AG09309 (cell line): ENCODE results near the gene ITGB1BP1.
"Not testable (repeated sequence)": the region's sequence is repeated elsewhere in the genome, so short reads cannot be mapped to it uniquely, and the experiment has no call there.

Experiments
- DNase-seq: peaks from one replicate; pipeline ENCODE4 v3.0.0-alpha.2; 2010; ENCODE audit warnings: low read depth
- H3K4me3 ChIP-seq: 2 replicates; pipeline ENCODE4 v1.5.1; 2011; ENCODE audit warnings: mild to moderate bottlenecking, low read depth, low read length, moderate library complexity; ENCODE audit not compliant: control insufficient read depth
- TF ChIP-seq, protein P1 (sequence below): IDR thresholded peaks from 2 replicates; pipeline ENCODE4 v1.5.1; 2011; ENCODE audit warnings: mild to moderate bottlenecking, low read depth, low read length, inconsistent platforms; ENCODE audit not compliant: insufficient read depth, control insufficient read depth; ENCODE audit errors: missing control alignments

The ITGB1BP1 gene

GRCh38 chr2:9404451-9404850 is 18.9 kb downstream of the ITGB1BP1 start:
- no peak for DNase-seq
- no peak overlapping the region for H3K4me3 ChIP-seq
- TF ChIP-seq, protein P1, sequence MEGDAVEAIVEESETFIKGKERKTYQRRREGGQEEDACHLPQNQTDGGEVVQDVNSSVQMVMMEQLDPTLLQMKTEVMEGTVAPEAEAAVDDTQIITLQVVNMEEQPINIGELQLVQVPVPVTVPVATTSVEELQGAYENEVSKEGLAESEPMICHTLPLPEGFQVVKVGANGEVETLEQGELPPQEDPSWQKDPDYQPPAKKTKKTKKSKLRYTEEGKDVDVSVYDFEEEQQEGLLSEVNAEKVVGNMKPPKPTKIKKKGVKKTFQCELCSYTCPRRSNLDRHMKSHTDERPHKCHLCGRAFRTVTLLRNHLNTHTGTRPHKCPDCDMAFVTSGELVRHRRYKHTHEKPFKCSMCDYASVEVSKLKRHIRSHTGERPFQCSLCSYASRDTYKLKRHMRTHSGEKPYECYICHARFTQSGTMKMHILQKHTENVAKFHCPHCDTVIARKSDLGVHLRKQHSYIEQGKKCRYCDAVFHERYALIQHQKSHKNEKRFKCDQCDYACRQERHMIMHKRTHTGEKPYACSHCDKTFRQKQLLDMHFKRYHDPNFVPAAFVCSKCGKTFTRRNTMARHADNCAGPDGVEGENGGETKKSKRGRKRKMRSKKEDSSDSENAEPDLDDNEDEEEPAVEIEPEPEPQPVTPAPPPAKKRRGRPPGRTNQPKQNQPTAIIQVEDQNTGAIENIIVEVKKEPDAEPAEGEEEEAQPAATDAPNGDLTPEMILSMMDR, result no peak

GRCh38 chr2:9403924-9404323 is 19.4 kb downstream of the ITGB1BP1 start:
- TF ChIP-seq, protein P1, result no peak
- H3K4me3 ChIP-seq, result no peak overlapping the region
- no peak for DNase-seq

GRCh38 chr2:9401646-9402371 is 21.5 kb downstream of the ITGB1BP1 start:
- no peak overlapping the region for H3K4me3 ChIP-seq
- TF ChIP-seq, protein P1, result no peak
- DNase-seq, result no peak

DNA sequence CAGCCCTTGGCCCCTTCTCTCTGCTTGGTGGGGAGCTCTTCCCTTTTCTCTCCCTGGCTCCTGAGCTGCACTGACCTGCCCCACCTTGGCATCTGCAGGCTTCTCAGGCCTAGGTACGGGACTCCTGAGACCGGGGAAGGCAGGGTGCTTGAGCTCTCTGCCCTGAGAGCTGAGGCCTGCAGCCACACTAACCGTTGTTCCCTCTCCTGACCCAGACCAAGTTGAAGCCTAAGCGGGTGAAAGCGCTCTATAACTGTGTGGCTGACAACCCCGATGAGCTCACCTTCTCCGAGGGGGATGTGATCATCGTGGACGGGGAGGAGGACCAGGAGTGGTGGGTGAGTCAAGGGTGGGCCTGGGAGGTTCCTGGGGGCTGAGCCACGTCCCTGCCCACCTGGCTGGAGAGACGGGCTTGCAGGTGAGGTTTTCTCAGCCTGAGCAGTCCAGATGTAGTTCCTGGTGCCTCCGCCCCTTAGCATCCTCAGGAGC is 22.2 kb downstream of the ITGB1BP1 start:
- no peak overlapping the region for H3K4me3 ChIP-seq
- TF ChIP-seq, protein P1, result no peak
- DNase-seq, result no peak

DNA sequence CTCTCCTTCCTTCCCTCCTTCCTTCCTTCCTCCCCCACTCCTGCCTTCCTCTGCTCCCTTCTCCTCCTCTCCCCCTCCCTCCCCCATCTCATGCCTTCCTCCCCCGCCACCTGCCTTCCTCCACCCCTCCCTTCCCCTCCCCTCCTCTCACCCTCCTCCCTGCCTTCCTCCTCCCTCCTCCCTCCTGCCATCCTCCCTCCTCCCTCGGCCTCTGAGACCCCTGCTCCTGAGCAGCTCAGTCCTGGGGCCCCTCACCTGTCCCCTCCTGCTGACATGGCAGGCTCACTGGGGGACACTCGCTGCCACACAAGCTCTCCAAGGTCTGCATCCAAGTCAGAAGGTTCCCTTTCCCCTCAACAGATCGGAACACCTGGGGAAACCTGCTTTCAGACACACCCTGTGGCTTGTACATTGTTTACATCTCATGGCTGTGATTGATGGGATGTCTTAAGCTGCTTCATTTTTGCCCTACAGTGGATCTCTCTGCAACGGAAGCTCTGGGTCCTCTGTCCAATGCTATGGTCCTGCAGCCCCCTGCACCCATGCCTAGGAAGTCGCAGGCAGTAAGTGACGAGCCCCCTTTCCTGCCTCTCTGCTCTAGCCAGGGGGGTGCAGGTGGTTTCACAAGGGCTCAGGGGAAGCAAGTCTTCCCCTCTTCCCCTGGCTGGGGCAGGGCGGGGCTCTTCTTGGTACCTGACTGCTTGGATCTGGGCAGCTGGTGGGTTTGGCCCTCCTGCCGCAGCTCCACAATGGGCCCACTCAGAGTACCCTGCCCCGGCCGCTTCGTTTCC is 22.9 kb downstream of the ITGB1BP1 start:
- TF ChIP-seq, protein P1, result no peak
- no peak for DNase-seq
- H3K4me3 ChIP-seq, result no peak overlapping the region

DNA sequence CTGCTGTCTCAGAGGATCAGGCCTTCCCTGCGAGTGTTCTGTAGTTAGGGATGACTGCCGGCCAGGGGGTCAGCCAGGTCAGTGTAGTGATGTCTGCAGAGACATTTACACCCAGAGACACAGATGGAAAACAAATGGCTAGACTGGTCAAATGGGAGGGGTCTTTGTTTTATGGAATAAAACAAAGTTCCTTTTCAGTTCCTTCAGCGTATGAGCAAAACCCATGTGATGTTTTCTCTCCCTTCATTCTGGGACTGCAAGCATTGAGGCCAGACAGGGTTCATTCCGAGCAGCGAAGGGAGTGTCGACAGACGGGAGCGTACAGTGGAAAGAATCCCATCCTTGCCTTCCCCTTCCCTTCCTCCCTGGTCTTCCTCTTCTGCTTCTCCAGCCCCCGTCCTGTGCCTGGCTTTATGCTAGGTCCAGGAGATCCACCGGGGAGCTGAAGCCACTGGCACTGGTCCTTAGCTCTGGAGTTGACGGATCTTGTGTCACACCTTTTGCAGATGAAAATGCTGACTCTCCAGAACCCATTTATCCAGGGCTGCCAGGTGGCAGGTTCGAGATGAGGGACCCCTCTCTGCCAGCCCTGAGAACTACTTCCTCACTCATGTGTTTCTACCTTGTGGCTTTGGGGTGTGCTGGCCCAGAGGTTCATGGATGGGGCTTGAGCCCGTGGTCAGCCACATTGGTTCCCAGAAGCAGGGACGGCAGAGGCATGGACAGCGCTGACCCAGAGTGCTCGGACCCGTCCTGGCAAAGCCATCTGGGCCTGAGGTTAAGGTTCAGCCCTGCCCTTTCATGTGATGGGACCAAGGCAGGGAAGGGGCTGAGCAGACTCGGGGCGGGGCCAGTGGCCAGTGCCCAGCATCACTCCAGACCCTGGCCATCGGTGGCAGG is 24.2 kb downstream of the ITGB1BP1 start:
- TF ChIP-seq, protein P1, result no peak
- no peak overlapping the region for H3K4me3 ChIP-seq
- DNase-seq, result no peak

DNA sequence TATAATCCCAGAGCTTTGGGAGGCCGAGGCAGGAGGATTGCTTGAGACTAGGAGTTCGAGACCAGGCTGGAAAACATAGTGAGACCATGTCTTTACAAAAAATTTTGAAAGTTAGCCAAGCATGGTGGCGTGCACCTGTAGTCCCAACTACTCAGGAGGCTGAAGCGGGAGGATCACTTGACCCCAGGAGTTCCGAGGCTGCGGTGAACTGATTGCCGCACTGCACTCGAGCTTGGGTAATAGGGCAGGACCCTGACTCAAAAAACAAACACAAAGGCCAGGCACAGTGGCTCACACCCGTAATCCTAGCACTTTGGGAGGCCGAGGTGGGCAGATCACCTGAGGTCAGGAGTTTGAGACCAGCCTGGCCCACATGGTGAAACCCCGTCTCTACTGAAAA is 25.1 kb downstream of the ITGB1BP1 start:
- not testable (repeated sequence) for DNase-seq, H3K4me3 ChIP-seq
